ENCODE data around the gene ATG4A. TPM values are rescaled to one million over a fixed set of nuclear protein-coding genes. Genes with fewer than 3 reads are reported as not detected.

The ATG4A gene
- total and polyA plus RNA-seq, 8 donors: 12.0 to 18.4 (median 13.9) TPM

DNA sequence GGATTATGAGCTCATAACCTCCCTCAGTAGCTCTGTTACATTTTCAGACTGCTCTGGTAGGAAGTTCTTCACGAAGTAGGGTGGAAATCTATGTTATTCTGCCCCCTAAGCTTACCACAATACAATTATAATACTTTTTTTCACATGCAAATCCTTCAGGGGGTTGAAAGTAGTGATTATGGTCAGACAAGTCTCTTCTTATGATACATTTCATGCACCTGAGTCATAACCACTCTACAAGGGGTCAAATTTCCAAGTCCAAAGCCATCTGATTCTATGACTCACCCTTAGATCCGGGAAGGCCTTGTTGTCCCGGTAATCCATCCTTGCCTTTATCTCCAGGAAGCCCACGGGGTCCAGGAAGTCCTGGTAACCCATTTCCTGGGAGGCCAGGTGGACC, 95.2 kb downstream of the ATG4A start:
- intact Hi-C loops (cut with DNase I): no loop called here
- H3K9me3 ChIP-seq: no peaks in the 10 kb centered on the region
- ATAC-seq: peak; percentile 17

DNA sequence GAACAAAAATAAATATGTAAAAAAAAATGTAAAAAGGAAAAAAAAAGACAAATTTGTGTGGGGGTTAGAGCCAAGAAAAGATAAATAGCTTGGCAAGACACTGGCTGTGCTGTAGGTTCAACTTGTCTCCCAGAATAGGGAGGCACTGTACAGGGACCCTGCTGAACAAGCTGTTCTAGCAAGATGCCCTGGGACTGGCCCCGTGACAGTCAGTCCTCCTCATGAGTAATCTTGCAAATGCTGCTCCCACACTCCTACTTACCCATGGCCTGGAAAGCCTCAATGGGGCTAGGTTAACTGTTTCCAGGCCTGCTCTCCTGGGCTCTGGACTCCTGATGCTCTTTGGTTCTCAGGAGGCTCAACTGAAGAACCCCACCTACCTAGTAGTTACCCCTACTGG, 106.8 kb downstream of the ATG4A start:
- H3K4me1 ChIP-seq: no peaks in the 10 kb centered on the region
- H3K27me3 ChIP-seq: peaks cover 0 to 24% of the 10 kb centered on the region in 2 donors
- no peak overlapping the region for H3K27ac ChIP-seq
- intact Hi-C loops (cut with DNase I): no loop called here
- no peaks in the 10 kb centered on the region for H3K9me3 ChIP-seq
- TF ChIP-seq, protein P1, sequence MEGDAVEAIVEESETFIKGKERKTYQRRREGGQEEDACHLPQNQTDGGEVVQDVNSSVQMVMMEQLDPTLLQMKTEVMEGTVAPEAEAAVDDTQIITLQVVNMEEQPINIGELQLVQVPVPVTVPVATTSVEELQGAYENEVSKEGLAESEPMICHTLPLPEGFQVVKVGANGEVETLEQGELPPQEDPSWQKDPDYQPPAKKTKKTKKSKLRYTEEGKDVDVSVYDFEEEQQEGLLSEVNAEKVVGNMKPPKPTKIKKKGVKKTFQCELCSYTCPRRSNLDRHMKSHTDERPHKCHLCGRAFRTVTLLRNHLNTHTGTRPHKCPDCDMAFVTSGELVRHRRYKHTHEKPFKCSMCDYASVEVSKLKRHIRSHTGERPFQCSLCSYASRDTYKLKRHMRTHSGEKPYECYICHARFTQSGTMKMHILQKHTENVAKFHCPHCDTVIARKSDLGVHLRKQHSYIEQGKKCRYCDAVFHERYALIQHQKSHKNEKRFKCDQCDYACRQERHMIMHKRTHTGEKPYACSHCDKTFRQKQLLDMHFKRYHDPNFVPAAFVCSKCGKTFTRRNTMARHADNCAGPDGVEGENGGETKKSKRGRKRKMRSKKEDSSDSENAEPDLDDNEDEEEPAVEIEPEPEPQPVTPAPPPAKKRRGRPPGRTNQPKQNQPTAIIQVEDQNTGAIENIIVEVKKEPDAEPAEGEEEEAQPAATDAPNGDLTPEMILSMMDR (IDR thresholded peaks at IDR 0.05): no peak
- H3K4me3 ChIP-seq: no peak overlapping the region
- DNase-seq (no peak), ATAC-seq (peak; percentile 21)
- H3K36me3 ChIP-seq: no peaks in the 10 kb centered on the region

More for the DNA sequence above, 95.2 kb downstream of the ATG4A start:
- H3K36me3 ChIP-seq: no peaks in the 10 kb centered on the region
- no peak for DNase-seq
- TF ChIP-seq, protein P1 (IDR thresholded peaks at IDR 0.05): no peak
- no peak overlapping the region for H3K4me3 ChIP-seq
- H3K27me3 ChIP-seq: peaks cover 0 to 11% of the 10 kb centered on the region in 2 donors
- H3K4me1 ChIP-seq: no peaks in the 10 kb centered on the region
- H3K27ac ChIP-seq: no peak overlapping the region

DNA sequence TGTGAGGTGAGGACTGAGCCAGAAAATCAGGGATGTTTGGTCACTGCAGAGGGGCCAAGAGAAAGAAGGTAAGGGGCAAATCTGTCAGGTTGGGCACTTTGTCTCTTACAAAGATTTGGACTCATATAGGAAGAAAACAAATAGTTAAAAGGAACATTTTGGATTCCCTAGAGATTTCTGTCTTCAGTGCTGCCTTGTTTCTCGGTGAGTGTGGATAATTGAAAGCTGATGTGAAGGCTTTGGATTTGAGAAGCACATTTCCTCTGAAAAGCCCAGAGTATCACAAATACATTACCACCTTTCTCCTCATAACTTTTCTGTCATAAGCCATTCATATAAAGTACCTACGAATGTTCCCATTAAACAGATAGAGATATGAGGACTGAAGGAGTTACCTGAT, 107.5 kb downstream of the ATG4A start:
- H3K4me3 ChIP-seq: no peak overlapping the region
- no peaks in the 10 kb centered on the region for H3K36me3 ChIP-seq
- TF ChIP-seq, protein P1 (IDR thresholded peaks at IDR 0.05): no peak
- no peaks in the 10 kb centered on the region for H3K4me1 ChIP-seq
- ATAC-seq (no peak), DNase-seq (no peak)
- peaks cover 0 to 26% of the 10 kb centered on the region in 2 donors for H3K27me3 ChIP-seq
- H3K27ac ChIP-seq: no peak overlapping the region
- intact Hi-C loops (cut with DNase I): no loop called here
- H3K9me3 ChIP-seq: no peaks in the 10 kb centered on the region

DNA sequence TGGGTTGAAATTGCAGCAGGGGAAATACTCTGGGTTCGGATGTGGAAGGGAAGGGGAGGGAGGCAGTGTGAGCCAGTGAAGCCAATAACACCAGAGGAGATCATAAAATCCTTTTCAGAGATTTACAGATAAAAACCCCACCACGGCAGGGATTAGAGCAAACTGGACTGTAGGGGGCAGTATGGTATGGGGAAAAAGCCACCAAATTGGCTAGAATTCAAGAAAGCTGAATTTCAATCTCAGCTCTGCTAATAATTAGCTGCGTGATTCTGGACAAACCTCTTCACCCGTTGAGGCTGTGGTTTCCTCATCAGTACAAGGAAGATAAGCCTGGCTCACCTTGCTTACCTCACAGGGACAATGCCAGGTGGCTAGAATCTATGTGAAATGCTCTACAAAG, 108.1 kb downstream of the ATG4A start:
- Histone ChIP-seq H3K36me3 (no peaks in the 10 kb centered on the region), H3K9me3 (no peaks in the 10 kb centered on the region), H3K4me1 (no peaks in the 10 kb centered on the region), H3K4me3 (no peak overlapping the region), H3K27ac (no peak overlapping the region), H3K27me3 (peaks cover 0 to 31% of the 10 kb centered on the region in 2 donors)
- TF ChIP-seq, protein P1 (IDR thresholded peaks at IDR 0.05): peak; percentile 18 to 36
- DNase-seq (peak in 1 of 4 donors; percentile 25), ATAC-seq (peak; percentile 76)
- intact Hi-C loops (cut with DNase I): no loop called here

DNA sequence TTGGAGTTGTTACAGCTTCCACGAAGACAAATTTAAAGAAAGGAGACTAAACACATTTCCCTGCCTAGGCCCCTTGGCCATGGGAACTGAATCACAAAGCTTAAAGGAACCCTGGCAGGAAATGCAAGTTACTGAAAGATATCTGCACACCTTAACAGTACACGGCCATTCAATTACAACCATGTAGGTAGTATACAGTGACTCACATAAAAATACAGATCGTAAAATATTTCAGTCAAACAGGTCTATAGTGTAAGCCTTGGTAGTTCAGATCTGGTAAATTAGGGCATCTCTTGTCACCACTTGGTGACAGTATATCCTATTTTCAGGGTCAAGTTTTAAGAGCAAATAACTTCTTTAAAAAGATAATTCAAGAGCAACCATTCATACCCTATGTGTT, 112.0 kb downstream of the ATG4A start:
- no peak for ATAC-seq
- Histone ChIP-seq H3K27me3 (peaks cover 0 to 31% of the 10 kb centered on the region in 2 donors), H3K27ac (no peak overlapping the region), H3K4me1 (no peaks in the 10 kb centered on the region), H3K4me3 (no peak overlapping the region), H3K9me3 (no peaks in the 10 kb centered on the region), H3K36me3 (no peaks in the 10 kb centered on the region)
- no peak for DNase-seq
- TF ChIP-seq, protein P1 (IDR thresholded peaks at IDR 0.05): no peak
- intact Hi-C loops (cut with DNase I): no loop called here

Other genes starting within 250 kb of the ATG4A start
- gene TEX13B, start 109.4 kb upstream of the ATG4A start, total RNA-seq: not detected
- under 1 TPM in 1 of 6 donors, not detected in 5; 0.14 TPM for gene TEX13B, start 109.4 kb upstream of the ATG4A start, polyA plus RNA-seq (ENCODE audit: insufficient read length in 6 of 6)
- gene VSIG1, start 46.7 kb upstream of the ATG4A start, total RNA-seq: 10 to 100 TPM in 1 of 2 donors, 1 to 10 TPM in 1; 5.2 to 12.8 TPM
- under 1 TPM; 0.19 to 0.63 (median 0.44) TPM for gene VSIG1, start 46.7 kb upstream of the ATG4A start, polyA plus RNA-seq (ENCODE audit: insufficient read length in 6 of 6)
- 10 to 100 TPM; 44.8 to 45.5 TPM for gene PSMD10, start 236 bp upstream of the ATG4A start, total RNA-seq
- 10 to 100 TPM; 64.1 to 85.0 (median 77.6) TPM for gene PSMD10, start 236 bp upstream of the ATG4A start, polyA plus RNA-seq (ENCODE audit: insufficient read length in 6 of 6)